H9 (cell line): ENCODE measurements around the gene THSD7B. TPM values are rescaled to one million over a fixed set of nuclear protein-coding genes. Genes with fewer than 3 reads are reported as not detected.

Experiments used
- DNase-seq: peaks from one replicate; pipeline ENCODE4 v3.0.0-alpha.2; 2017
- H2AFZ ChIP-seq: one replicate; pipeline ENCODE4 v1.6.1; 2013; ENCODE audit warnings: mild to moderate bottlenecking, low read length, control low read depth, moderate library complexity
- H2AK5ac ChIP-seq: 2 replicates; pipeline ENCODE4 v1.6.1; 2013; ENCODE audit warnings: low read length, control low read depth, mixed read lengths; ENCODE audit not compliant: insufficient read length
- H2BK120ac ChIP-seq: one replicate; pipeline ENCODE4 v1.6.1; 2013; ENCODE audit warnings: low read depth, mild to moderate bottlenecking, low read length, control low read depth, inconsistent platforms; ENCODE audit not compliant: poor library complexity, severe bottlenecking
- H2BK12ac ChIP-seq: 2 replicates; pipeline ENCODE4 v1.6.1; 2013; ENCODE audit warnings: low read length, control low read depth, mixed read lengths, low read depth; ENCODE audit not compliant: insufficient read length
- H2BK15ac ChIP-seq: 2 replicates; pipeline ENCODE4 v1.6.1; 2013; ENCODE audit warnings: low read depth, low read length, control low read depth
- H2BK20ac ChIP-seq: one replicate; pipeline ENCODE4 v1.6.1; 2013; ENCODE audit warnings: low read depth, mild to moderate bottlenecking, low read length, control low read depth, inconsistent platforms; ENCODE audit not compliant: poor library complexity, severe bottlenecking
- H2BK5ac ChIP-seq: 2 replicates; pipeline ENCODE4 v1.6.1; 2013; ENCODE audit warnings: low read length, control low read depth, mixed read lengths; ENCODE audit not compliant: insufficient read length
- H3K14ac ChIP-seq: 2 replicates; pipeline ENCODE4 v1.6.1; 2013; ENCODE audit warnings: low read length, control low read depth; ENCODE audit not compliant: insufficient read depth
- H3K18ac ChIP-seq: 2 replicates; pipeline ENCODE4 v1.6.1; 2013; ENCODE audit warnings: low read depth, mild to moderate bottlenecking, mixed read lengths, low read length, control low read depth; ENCODE audit not compliant: insufficient read length
- H3K23ac ChIP-seq: 2 replicates; pipeline ENCODE4 v1.6.1; 2013; ENCODE audit warnings: low read length, control low read depth, mixed read lengths, low read depth; ENCODE audit not compliant: insufficient read length
- H3K23me2 ChIP-seq: 2 replicates; pipeline ENCODE4 v1.6.1; 2013; ENCODE audit warnings: low read depth, mild to moderate bottlenecking, mixed read lengths, low read length, control low read depth; ENCODE audit not compliant: insufficient read length, poor library complexity, severe bottlenecking
- H3K27ac ChIP-seq: 2 replicates; pipeline ENCODE4 v1.5.1; 2013; ENCODE audit warnings: low read length, control low read depth, mixed read lengths, low read depth; ENCODE audit not compliant: insufficient read length
- H3K27me3 ChIP-seq: 2 replicates; pipeline ENCODE4 v1.6.1; 2013; ENCODE audit warnings: low read length, control low read depth, inconsistent platforms; ENCODE audit not compliant: insufficient read depth
- H3K4ac ChIP-seq: 2 replicates; pipeline ENCODE4 v1.6.1; 2013; ENCODE audit warnings: low read depth, mild to moderate bottlenecking, control low read depth, inconsistent platforms, low read length, moderate library complexity
- H3K4me1 ChIP-seq: 2 replicates; pipeline ENCODE4 v1.6.1; 2013; ENCODE audit warnings: low read length, control low read depth, inconsistent platforms; ENCODE audit not compliant: insufficient read depth
- H3K4me2 ChIP-seq: 2 replicates; pipeline ENCODE4 v1.6.1; 2013; ENCODE audit warnings: low read length, control low read depth, mixed read lengths; ENCODE audit not compliant: insufficient read length, insufficient read depth
- H3K56ac ChIP-seq: 2 replicates; pipeline ENCODE4 v1.6.1; 2013; ENCODE audit warnings: low read depth, mild to moderate bottlenecking, mixed read lengths, low read length, control low read depth; ENCODE audit not compliant: insufficient read length
- H3K79me1 ChIP-seq: 2 replicates; pipeline ENCODE4 v1.6.1; 2013; ENCODE audit warnings: low read depth, mild to moderate bottlenecking, moderate library complexity, low read length, control low read depth, inconsistent platforms; ENCODE audit not compliant: insufficient read depth, poor library complexity, severe bottlenecking
- H3K79me2 ChIP-seq: 2 replicates; pipeline ENCODE4 v1.6.1; 2013; ENCODE audit warnings: low read length, control low read depth, inconsistent platforms; ENCODE audit not compliant: insufficient read depth
- H3K9ac ChIP-seq: 2 replicates; pipeline ENCODE4 v1.6.1; 2013; ENCODE audit warnings: low read length, control low read depth, mixed read lengths; ENCODE audit not compliant: insufficient read length; ENCODE audit errors: extremely low read depth
- H3K9me3 ChIP-seq: one replicate; pipeline ENCODE4 v1.6.1; 2013; ENCODE audit warnings: low read depth, low read length, inconsistent platforms; ENCODE audit not compliant: control insufficient read depth
- H3T11ph ChIP-seq: one replicate; pipeline ENCODE4 v1.6.1; 2013; ENCODE audit warnings: mild to moderate bottlenecking, low read length, control low read depth, inconsistent platforms
- H4K20me1 ChIP-seq: one replicate; pipeline ENCODE4 v1.6.1; 2013; ENCODE audit not compliant: control insufficient read depth, insufficient read length, insufficient read depth
- H4K5ac ChIP-seq: 2 replicates; pipeline ENCODE4 v1.6.1; 2013; ENCODE audit warnings: low read depth, mild to moderate bottlenecking, mixed read lengths, low read length, control low read depth; ENCODE audit not compliant: insufficient read length
- H4K8ac ChIP-seq: replicated peaks from 2 replicates; pipeline ENCODE4 v1.6.1; 2013; ENCODE audit warnings: low read length, control low read depth, mixed read lengths, low read depth; ENCODE audit not compliant: insufficient read length
- H4K91ac ChIP-seq: 2 replicates; pipeline ENCODE4 v1.6.1; 2013; ENCODE audit warnings: low read depth, mild to moderate bottlenecking, moderate library complexity, mixed read lengths, low read length, control low read depth; ENCODE audit not compliant: insufficient read length
- H3K27ac Mint-ChIP-seq, 3 experiments: 2 replicates in 2 of 3; 3 replicates in 1 of 3; pipeline ENCODE4 v1.8.0; 2020 to 2021; ENCODE audit warnings: mixed read lengths in 3 of 3, mild to moderate bottlenecking in 1 of 3, moderate library complexity in 1 of 3
- H3K27me3 Mint-ChIP-seq: 2 replicates; pipeline ENCODE4 v1.8.0; 2021; ENCODE audit warnings: low read depth, mild to moderate bottlenecking, moderate library complexity, mixed read lengths
- H3K36me3 Mint-ChIP-seq, 3 experiments: 2 replicates in 2 of 3; 3 replicates in 1 of 3; pipeline ENCODE4 v1.8.0; 2020 to 2021; ENCODE audit warnings: low read depth in 3 of 3, mixed read lengths in 3 of 3; ENCODE audit not compliant: insufficient read depth in 1 of 3
- H3K4me1 Mint-ChIP-seq, 2 experiments: 2 replicates each; pipeline ENCODE4 v1.8.0; 2020; ENCODE audit warnings: mixed read lengths in 2 of 2
- H3K4me3 Mint-ChIP-seq, 2 experiments: 2 replicates in 1 of 2; 3 replicates in 1 of 2; pipeline ENCODE4 v1.8.0; 2020 to 2021; ENCODE audit warnings: mild to moderate bottlenecking in 2 of 2, mixed read lengths in 2 of 2, moderate library complexity in 1 of 2
- H3K9me3 Mint-ChIP-seq, 2 experiments: 2 replicates in 1 of 2; 3 replicates in 1 of 2; pipeline ENCODE4 v1.8.0; 2020; ENCODE audit warnings: mild to moderate bottlenecking in 2 of 2, mixed read lengths in 2 of 2, moderate library complexity in 1 of 2
- CTCF ChIP-seq: fragments of 200-600 bp; sonication (generic); conservative IDR thresholded peaks from 3 replicates; pipeline ENCODE4 v1.8.0; 2021; ENCODE audit warnings: antibody characterized with exemption, mild to moderate bottlenecking
- WGBS: extraction: QIAGEN DNeasy Blood & Tissue Kit; methylation state at CpG from one replicate; pipeline ENCODE4 v1.1.7; 2013; ENCODE audit warnings: missing lambda C conversion rate, low lambda C conversion rate, mixed read lengths; ENCODE audit not compliant: insufficient read length; ENCODE audit errors: extremely low coverage; 5-methylcytosine and 5-hydroxymethylcytosine counted together
- total RNA-seq: library from RNA; stranded (reverse); gene quantifications from 2 replicates; pipeline ENCODE4 v1.2.1, GENCODE V29; 2021

The THSD7B gene
- total RNA-seq, 1 experiment from 2014 or later, result 0.85 TPM

GRCh38 chr2:137165968-137166367 lies 400.6 kb downstream of the THSD7B start:
- H3K27me3 ChIP-seq, result no peaks in the 10 kb centered on the region
- no peak overlapping the region for H2BK120ac ChIP-seq
- no peak overlapping the region for H2BK15ac ChIP-seq
- TF ChIP-seq CTCF, result no peak
- WGBS, result no CpG with 5 or more reads among the region's 4 CpGs
- H2AFZ ChIP-seq, result no peak overlapping the region
- no peak overlapping the region for H3K27ac ChIP-seq
- H4K8ac ChIP-seq, result no peak overlapping the region
- no peak overlapping the region for H2AK5ac ChIP-seq
- no peak overlapping the region for H3K23ac ChIP-seq
- H3K56ac ChIP-seq, result no peak overlapping the region
- H3K27me3 Mint-ChIP-seq, result no peaks in the 10 kb centered on the region
- H2BK5ac ChIP-seq, result no peak overlapping the region
- H3K4me3 Mint-ChIP-seq, result no peak overlapping the region
- H3K27ac Mint-ChIP-seq, result no peak overlapping the region
- H4K91ac ChIP-seq, result no peak overlapping the region
- H2BK12ac ChIP-seq, result no peak overlapping the region
- H3T11ph ChIP-seq, result no peak overlapping the region
- no peak overlapping the region for H2BK20ac ChIP-seq
- no peaks in the 10 kb centered on the region; a peak in 1 of 5 replicates for H3K9me3 Mint-ChIP-seq
- H3K14ac ChIP-seq, result no peak overlapping the region
- H4K5ac ChIP-seq, result no peak overlapping the region
- no peak overlapping the region for H3K9ac ChIP-seq
- no peaks in the 10 kb centered on the region for H3K79me1 ChIP-seq
- H3K4me1 ChIP-seq, result no peaks in the 10 kb centered on the region
- no peak overlapping the region for H3K18ac ChIP-seq
- no peaks in the 10 kb centered on the region for H3K79me2 ChIP-seq
- DNase-seq, result no peak
- no peak overlapping the region for H3K4ac ChIP-seq
- no peaks in the 10 kb centered on the region for H3K4me1 Mint-ChIP-seq
- no peaks in the 10 kb centered on the region for H3K9me3 ChIP-seq
- H3K4me2 ChIP-seq, result no peak overlapping the region
- no peaks in the 10 kb centered on the region for H4K20me1 ChIP-seq
- H3K23me2 ChIP-seq, result no peaks in the 10 kb centered on the region
- H3K36me3 Mint-ChIP-seq, result no peaks in the 10 kb centered on the region
